K562 (cell line): Measurements from ENCODE around the gene HOXC10. TPM values are rescaled to one million over a fixed set of nuclear protein-coding genes. Genes with fewer than 3 reads are reported as not detected.

Experiments used
- ARID3B ChIP-seq: fragments of 250-450 bp; sonication (Bioruptor Pico); IDR thresholded peaks from 2 replicates; pipeline ENCODE4 v1.4.0; 2020; ENCODE audit warnings: borderline replicate concordance
- ATF1 ChIP-seq, 2 experiments: fragments of 450-650 bp in 1 of 2; IDR thresholded peaks; 2 replicates each; pipeline ENCODE4 v1.6.1; 2016; ENCODE audit warnings: missing compliant biosample characterization in 1 of 2, missing genetic modification characterization in 1 of 2
- ATF7 ChIP-seq: fragments of 450-650 bp; IDR thresholded peaks from 2 replicates; pipeline ENCODE4 v1.7.1; 2014; ENCODE audit warnings: mild to moderate bottlenecking, moderate library complexity
- BCL6 ChIP-seq: fragments of 250-450 bp; sonication (Bioruptor Pico); IDR thresholded peaks from 2 replicates; pipeline ENCODE4 v1.4.0; 2020
- GATA2 ChIP-seq: sonication (generic); formaldehyde crosslinking; IDR thresholded peaks from 2 replicates; pipeline ENCODE4 v1.4.0; 2020; ENCODE audit warnings: mild to moderate bottlenecking, missing genetic modification reagents
- HMG20A ChIP-seq: fragments of 450-650 bp; formaldehyde crosslinking; conservative IDR thresholded peaks from 2 replicates; pipeline ENCODE4 v1.4.0; 2020; ENCODE audit warnings: mild to moderate bottlenecking, mixed read lengths
- ILK ChIP-seq: fragments of 450-650 bp; IDR thresholded peaks from 2 replicates; pipeline ENCODE4 v1.6.1; 2016; ENCODE audit warnings: missing genetic modification characterization, low read depth, mild to moderate bottlenecking, missing compliant biosample characterization, moderate library complexity, borderline replicate concordance
- MYC ChIP-seq, 2 experiments: fragments of 250-450 bp in 1 of 2; sonication (Bioruptor Pico) in 1 of 2; IDR thresholded peaks; 2 replicates each; pipeline versions ENCODE4 v1.5.1 to v1.6.1; 2012 to 2021; ENCODE audit warnings: low read depth in 2 of 2, borderline replicate concordance in 1 of 2, improper control_type of control experiment in 1 of 2, low read length in 1 of 2, mild to moderate bottlenecking in 1 of 2, moderate library complexity in 1 of 2
- NR2C2 ChIP-seq, 2 experiments: fragments of 200-800 bp in 1 of 2; sonication (Bioruptor generic) in 1 of 2; sonication (generic) in 1 of 2; formaldehyde crosslinking in 1 of 2; IDR thresholded peaks; 2 replicates each; pipeline versions ENCODE4 v1.6.1 to v1.8.0; 2016 to 2022; ENCODE audit warnings: mild to moderate bottlenecking in 1 of 2, missing compliant biosample characterization in 1 of 2, missing genetic modification characterization in 1 of 2, missing genetic modification reagents in 1 of 2
- ZKSCAN8 ChIP-seq: fragments of 200-800 bp; sonication (Bioruptor generic); IDR thresholded peaks from 2 replicates; pipeline ENCODE4 v1.6.1; 2016; ENCODE audit warnings: missing genetic modification characterization, missing compliant biosample characterization
- ZNF311 ChIP-seq: fragments of 250-450 bp; sonication (Bioruptor Pico); IDR thresholded peaks from 2 replicates; pipeline ENCODE4 v1.4.0; 2020; ENCODE audit warnings: mild to moderate bottlenecking, moderate library complexity
- ZNF407 ChIP-seq: fragments of 450-650 bp; IDR thresholded peaks from 2 replicates; pipeline ENCODE4 v1.6.1; 2016; ENCODE audit warnings: low read depth
- ZNF644 ChIP-seq: fragments of 200-800 bp; sonication (Bioruptor generic); IDR thresholded peaks from 2 replicates; pipeline ENCODE4 v1.6.1; 2016; ENCODE audit warnings: low read depth, missing genetic modification characterization, missing compliant biosample characterization
- polyA plus RNA-seq, 8 experiments: library from polyadenylated mRNA; depleted of rRNA in 4 of 8; stranded (reverse) in 5 of 8; unstranded in 3 of 8; fragments of >200 nt; fragmentation: Nextera tagmentation in 2 of 8; fragmentation: Illumina TruSeq in 1 of 8; extraction: Ambion mirVana in 2 of 8; extraction: Trizol in 1 of 8; gene quantifications; 2 replicates each; pipeline versions ENCODE4 v1.2.1 to v1.2.3, GENCODE V29; 2011 to 2014; ENCODE audit warnings: inconsistent platforms in 1 of 8, missing spikeins in 1 of 8
- total RNA-seq, 7 experiments: library from RNA; depleted of rRNA in 6 of 7; stranded (reverse); fragments of >200 nt in 6 of 7; fragmentation: Illumina TruSeq in 2 of 7; extraction: Trizol in 2 of 7; gene quantifications; 2 replicates each; pipeline versions ENCODE4 v1.2.1 to v1.2.3, GENCODE V29; 2011 to 2021; ENCODE audit warnings: low replicate concordance in 1 of 7
- TF ChIP-seq, protein P1 (sequence below): IDR thresholded peaks from 2 replicates; pipeline ENCODE4 v1.6.1; 2012; ENCODE audit warnings: low read depth, low read length, improper control_type of control experiment, borderline replicate concordance

Gene HOXC10
- total and polyA plus RNA-seq, 9 of the 15 experiments (the other 6 are each of a cell fraction or from before 2014, with no cell fraction given), result 0.13 to 0.77 (median 0.35) TPM; not detected in 2

- TF ChIP-seq MYC (IDR thresholded peaks at IDR 0.05; ENCODE audit: low read depth, low read length) (0 out of 2 replicates have a peak, but pooled peaks have one; percentile 13), MYC (CRISPR knock-in tag; IDR thresholded peaks at IDR 0.05; ENCODE audit: borderline replicate concordance, low read depth) (no peak), ZKSCAN8 (CRISPR knock-in tag) (no peak), ATF7 (peak; percentile 50), ZNF407 (no peak), ZNF644 (tag) (no peak), ATF1 (CRISPR knock-in tag; IDR thresholded peaks at IDR 0.05) (no peak), ATF1 (tag; IDR thresholded peaks at IDR 0.05) (peak; percentile 42; the same call in 1 of the 2 replicates), ARID3B (no peak), NR2C2 (CRISPR knock-in tag; IDR thresholded peaks at IDR 0.05) (no peak), NR2C2 (tag; IDR thresholded peaks at IDR 0.05) (peak; percentile 24; the same call in 1 of the 2 replicates), ILK (no peak), GATA2 (no peak), HMG20A (CRISPR knock-in tag) (no peak), ZNF311 (CRISPR knock-in tag) (no peak), BCL6 (CRISPR knock-in tag) (no peak)
- TF ChIP-seq, protein P1, sequence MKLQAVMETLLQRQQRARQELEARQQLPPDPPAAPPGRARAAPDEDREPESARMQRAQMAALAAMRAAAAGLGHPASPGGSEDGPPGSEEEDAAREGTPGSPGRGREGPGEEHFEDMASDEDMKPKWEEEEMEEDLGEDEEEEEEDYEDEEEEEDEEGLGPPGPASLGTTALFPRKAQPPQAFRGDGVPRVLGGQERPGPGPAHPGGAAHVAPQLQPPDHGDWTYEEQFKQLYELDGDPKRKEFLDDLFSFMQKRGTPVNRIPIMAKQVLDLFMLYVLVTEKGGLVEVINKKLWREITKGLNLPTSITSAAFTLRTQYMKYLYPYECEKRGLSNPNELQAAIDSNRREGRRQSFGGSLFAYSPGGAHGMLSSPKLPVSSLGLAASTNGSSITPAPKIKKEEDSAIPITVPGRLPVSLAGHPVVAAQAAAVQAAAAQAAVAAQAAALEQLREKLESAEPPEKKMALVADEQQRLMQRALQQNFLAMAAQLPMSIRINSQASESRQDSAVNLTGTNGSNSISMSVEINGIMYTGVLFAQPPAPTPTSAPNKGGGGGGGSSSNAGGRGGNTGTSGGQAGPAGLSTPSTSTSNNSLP, result no peak
Measured at GRCh38 chr12:53949631-53950436, 35.1 kb upstream of the HOXC10 start (continued).
